ENCODE results near the gene XYLT1.

Gene XYLT1

GRCh38 chr16:17069681-17070080, 401.1 kb downstream of the XYLT1 start:
- no peak for FAIRE-seq

DNA sequence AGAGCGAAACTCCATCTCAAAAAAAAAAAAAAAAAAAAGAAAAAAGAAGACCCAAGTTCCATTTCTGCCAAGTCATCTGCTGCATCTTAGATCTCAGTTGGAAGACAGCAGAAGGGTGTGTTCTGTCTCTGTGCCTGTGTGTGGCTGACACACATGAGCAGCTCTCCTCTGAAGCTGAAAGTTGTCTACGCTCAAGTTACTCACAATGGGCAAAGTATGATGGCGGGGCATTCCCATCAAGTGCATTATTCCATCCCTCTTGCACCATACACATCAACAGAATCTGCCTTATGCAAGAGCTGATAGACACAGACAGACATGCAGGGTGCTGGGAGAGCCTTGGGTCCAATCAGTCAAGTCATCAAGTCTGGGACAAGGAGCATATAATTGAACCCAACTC, 402.2 kb downstream of the XYLT1 start:
- FAIRE-seq, result no peak

DNA sequence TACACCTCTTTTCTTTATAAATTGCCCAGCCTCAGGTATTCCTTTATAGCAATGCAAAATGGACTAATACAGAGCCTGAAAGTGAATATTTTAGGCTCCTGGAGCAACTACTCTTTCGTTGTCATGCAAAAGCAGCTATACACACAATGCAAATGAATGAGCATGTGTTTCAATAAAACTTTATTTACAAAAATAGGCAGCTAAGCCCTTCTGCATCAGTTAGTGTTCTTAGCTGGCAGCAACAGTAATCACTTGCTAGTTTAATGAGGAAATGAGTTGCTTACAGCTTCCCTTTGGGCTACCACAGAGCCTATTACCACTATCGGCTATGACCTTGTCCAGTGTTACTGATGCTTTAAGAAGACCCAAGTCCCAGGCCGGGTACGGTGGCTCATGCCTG, 402.9 kb downstream of the XYLT1 start:
- no peak for FAIRE-seq

- FAIRE-seq, result no peak
Observed at GRCh38 chr16:17063201-17064139, 407.3 kb downstream of the XYLT1 start.

GRCh38 chr16:17062676-17063075, 408.1 kb downstream of the XYLT1 start:
- FAIRE-seq, result no peak

DNA sequence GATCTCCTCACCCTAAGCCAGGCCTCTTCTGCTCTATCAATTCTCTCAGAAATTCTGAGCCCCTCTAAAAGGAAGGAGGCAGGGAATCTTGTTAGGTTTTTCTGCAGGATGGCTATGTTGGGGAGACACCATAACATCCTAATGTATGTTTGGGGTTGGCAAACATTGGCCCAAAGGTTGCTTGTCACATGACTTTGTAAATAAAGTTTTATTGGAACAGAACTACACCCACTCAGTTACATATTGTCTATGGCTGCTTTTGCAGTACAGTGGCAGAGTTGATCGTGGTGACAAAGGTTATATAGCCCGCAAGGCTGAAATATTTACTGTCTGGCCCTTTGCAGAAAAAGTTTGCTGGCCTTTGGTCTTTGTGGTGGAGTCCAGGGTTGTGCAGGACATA, 409.4 kb downstream of the XYLT1 start:
- FAIRE-seq, result no peak

DNA sequence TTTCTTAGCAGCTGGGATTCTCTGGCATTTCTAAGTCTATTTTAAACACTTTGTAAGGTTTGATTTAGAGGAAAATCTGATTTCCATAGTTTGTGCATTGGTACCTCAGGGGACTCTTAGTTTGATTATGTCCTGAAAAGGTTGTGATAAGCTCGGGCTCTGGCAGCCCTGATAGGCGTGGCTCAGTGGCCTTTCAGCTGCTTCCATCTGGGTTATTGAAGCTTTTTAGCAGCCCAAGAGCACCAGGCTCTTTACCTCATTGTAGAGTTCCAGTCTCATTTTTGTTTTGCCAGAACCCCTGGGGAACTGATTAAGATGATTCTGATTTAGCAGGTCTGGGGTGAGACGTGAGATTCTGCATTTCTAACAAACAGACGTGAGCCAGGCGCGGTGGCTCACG, 412.3 kb downstream of the XYLT1 start:
- no peak for FAIRE-seq

DNA sequence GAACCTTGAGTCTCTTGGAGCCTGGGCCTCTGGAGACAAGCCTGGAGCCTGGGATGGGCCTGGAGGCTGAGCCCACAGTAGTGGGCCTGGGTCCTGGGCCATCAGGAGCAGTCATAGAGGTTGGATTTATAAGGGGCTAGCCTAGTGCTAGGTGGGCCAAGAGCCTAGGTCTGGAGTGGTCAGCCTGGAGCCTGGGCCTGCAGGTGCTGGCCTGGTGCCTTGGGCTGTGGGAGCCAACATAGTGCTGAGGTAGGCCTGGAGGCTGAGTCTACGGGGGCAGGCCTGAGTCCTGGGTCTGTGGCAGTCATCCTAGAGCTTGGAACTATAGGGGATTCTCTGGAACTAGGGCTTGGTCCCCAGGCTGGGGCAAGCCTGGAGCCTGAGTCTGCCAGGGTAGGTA, 414.1 kb downstream of the XYLT1 start:
- no peak for FAIRE-seq

DNA sequence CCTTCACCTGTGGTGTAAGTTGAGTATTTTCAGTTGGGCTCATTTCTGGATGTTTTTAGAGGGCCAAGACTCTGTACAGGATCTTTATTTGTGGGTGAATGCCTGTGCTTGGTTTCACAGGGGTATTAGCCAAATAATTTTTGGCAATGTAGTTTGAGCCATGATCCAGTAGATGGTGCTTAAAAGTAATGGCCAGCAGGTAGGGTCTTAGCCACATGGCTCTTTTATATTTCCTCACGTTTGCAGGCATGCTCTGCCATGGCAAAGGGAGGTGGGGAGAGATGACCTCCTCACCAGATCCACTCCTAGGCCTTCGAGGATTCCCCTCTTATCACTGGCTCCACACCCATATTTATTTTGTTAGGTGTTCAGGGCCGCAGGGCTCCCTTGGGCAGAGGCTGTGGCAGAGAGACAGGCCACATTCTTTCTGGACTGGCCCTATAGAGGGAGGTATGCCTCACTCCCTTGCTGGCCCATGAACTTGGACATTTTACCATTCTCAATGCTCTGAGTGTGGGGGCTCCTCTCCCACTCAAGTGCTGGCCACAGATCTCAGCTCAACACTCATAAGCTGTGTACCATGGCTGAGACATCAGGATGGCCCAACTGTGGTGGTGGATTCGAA, 417.1 kb downstream of the XYLT1 start:
- no peak for FAIRE-seq
